ENCODE results near the gene CREB5.

CREB5 gene

DNA sequence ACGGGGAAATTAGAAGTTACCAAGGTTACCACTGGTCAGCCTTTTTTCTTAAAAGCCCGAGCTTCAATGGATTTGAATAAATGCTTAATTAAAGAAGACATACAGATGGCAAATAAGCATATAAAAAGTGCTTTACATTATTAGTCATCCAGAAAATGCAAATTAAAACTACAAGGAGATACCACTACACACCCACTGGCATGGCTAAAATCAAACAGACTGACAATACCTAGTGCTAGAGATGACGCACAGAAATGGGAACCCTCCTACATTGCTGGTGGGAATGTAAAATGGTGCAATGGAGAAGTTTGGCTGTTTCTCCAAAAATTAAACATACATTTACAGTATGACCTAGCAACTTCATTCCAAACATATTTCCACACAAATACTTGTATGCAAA, 38.3 kb upstream of the CREB5 start:
- TF ChIP-seq ZNF8 (CRISPR knock-in tag; IDR thresholded peaks at IDR 0.05) (no peak), ZFP3 (CRISPR knock-in tag; IDR thresholded peaks at IDR 0.05) (no peak), PPARA (CRISPR knock-in tag; IDR thresholded peaks at IDR 0.05; ENCODE audit: borderline replicate concordance) (no peak), PATZ1 (CRISPR knock-in tag; IDR thresholded peaks at IDR 0.05; ENCODE audit: borderline replicate concordance) (no peak), TOX (CRISPR knock-in tag; IDR thresholded peaks at IDR 0.05; ENCODE audit: borderline replicate concordance) (no peak), ESRRG (CRISPR knock-in tag; IDR thresholded peaks at IDR 0.05) (no peak), ZC3H10 (CRISPR knock-in tag; IDR thresholded peaks at IDR 0.05) (no peak)
- no peak for ATAC-seq

GRCh38 chr7:28375729-28376128, 36.6 kb upstream of the CREB5 start:
- TF ChIP-seq ARNTL (CRISPR knock-in tag; IDR thresholded peaks at IDR 0.05; ENCODE audit: borderline replicate concordance, low read depth) (no peak), PPARA (CRISPR knock-in tag; IDR thresholded peaks at IDR 0.05; ENCODE audit: borderline replicate concordance) (no peak), TSHZ2 (CRISPR knock-in tag; IDR thresholded peaks at IDR 0.05) (no peak), BACH2 (CRISPR knock-in tag; IDR thresholded peaks at IDR 0.05; ENCODE audit: borderline replicate concordance) (no peak), SNAI2 (CRISPR knock-in tag; IDR thresholded peaks at IDR 0.05) (no peak), ZNF70 (CRISPR knock-in tag; IDR thresholded peaks at IDR 0.05) (no peak), POU6F1 (CRISPR knock-in tag; IDR thresholded peaks at IDR 0.05; ENCODE audit: borderline replicate concordance, low read depth) (no peak), OSR1 (CRISPR knock-in tag; IDR thresholded peaks at IDR 0.05) (no peak), ZFP30 (CRISPR knock-in tag; IDR thresholded peaks at IDR 0.05) (no peak)
- TF ChIP-seq, protein P1, sequence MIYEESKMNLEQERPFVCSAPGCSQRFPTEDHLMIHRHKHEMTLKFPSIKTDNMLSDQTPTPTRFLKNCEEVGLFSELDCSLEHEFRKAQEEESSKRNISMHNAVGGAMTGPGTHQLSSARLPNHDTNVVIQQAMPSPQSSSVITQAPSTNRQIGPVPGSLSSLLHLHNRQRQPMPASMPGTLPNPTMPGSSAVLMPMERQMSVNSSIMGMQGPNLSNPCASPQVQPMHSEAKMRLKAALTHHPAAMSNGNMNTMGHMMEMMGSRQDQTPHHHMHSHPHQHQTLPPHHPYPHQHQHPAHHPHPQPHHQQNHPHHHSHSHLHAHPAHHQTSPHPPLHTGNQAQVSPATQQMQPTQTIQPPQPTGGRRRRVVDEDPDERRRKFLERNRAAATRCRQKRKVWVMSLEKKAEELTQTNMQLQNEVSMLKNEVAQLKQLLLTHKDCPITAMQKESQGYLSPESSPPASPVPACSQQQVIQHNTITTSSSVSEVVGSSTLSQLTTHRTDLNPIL (CRISPR knock-in tag; IDR thresholded peaks at IDR 0.05; ENCODE audit: low read depth): no peak
- TF ChIP-seq, protein P2, sequence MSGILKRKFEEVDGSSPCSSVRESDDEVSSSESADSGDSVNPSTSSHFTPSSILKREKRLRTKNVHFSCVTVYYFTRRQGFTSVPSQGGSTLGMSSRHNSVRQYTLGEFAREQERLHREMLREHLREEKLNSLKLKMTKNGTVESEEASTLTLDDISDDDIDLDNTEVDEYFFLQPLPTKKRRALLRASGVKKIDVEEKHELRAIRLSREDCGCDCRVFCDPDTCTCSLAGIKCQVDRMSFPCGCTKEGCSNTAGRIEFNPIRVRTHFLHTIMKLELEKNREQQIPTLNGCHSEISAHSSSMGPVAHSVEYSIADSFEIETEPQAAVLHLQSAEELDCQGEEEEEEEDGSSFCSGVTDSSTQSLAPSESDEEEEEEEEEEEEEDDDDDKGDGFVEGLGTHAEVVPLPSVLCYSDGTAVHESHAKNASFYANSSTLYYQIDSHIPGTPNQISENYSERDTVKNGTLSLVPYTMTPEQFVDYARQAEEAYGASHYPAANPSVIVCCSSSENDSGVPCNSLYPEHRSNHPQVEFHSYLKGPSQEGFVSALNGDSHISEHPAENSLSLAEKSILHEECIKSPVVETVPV (CRISPR knock-in tag; IDR thresholded peaks at IDR 0.05): no peak
- ATAC-seq: no peak

DNA sequence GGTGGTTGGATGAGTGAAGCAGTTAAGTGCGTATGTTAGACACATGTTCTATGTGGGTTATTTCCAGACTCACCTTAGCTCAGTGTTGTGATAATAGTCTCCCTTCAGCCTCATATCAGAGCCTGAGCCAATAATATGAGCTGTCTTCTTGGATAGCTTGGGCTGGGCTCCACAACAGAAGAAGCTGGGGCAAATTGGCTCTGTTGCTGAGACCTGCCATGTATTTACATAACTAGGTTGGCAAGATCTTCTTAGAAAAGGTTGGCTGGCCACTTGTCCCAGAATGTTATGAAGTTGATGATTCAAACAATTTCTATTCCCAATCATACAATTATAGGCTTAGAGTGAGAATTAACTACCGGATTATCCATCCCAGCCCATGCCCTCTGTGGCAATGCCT, 35.7 kb upstream of the CREB5 start:
- TF ChIP-seq BACH2 (CRISPR knock-in tag; IDR thresholded peaks at IDR 0.05; ENCODE audit: borderline replicate concordance): no peak
- no peak for TF ChIP-seq ARNTL (CRISPR knock-in tag; IDR thresholded peaks at IDR 0.05; ENCODE audit: borderline replicate concordance, low read depth)
- TF ChIP-seq ZFP30 (CRISPR knock-in tag; IDR thresholded peaks at IDR 0.05): no peak
- no peak for TF ChIP-seq ZNF70 (CRISPR knock-in tag; IDR thresholded peaks at IDR 0.05)
- TF ChIP-seq CSDC2 (CRISPR knock-in tag; IDR thresholded peaks at IDR 0.05): no peak
- TF ChIP-seq TOX (CRISPR knock-in tag; IDR thresholded peaks at IDR 0.05; ENCODE audit: borderline replicate concordance): no peak
- no peak for TF ChIP-seq PATZ1 (CRISPR knock-in tag; IDR thresholded peaks at IDR 0.05; ENCODE audit: borderline replicate concordance)
- no peak for TF ChIP-seq ZFP3 (CRISPR knock-in tag; IDR thresholded peaks at IDR 0.05)
- no peak for TF ChIP-seq TSHZ2 (CRISPR knock-in tag; IDR thresholded peaks at IDR 0.05)
- no peak for TF ChIP-seq GLIS3 (CRISPR knock-in tag; IDR thresholded peaks at IDR 0.05)
- TF ChIP-seq ISL1 (CRISPR knock-in tag; IDR thresholded peaks at IDR 0.05): no peak
- TF ChIP-seq ESRRG (CRISPR knock-in tag; IDR thresholded peaks at IDR 0.05): no peak
- no peak for ATAC-seq

Measured in SK-N-SH treated with all-trans-retinoic acid at 6 μM for 48 hours (cell line).